Adipose tissue (tissue), 3 donors: Measurements from ENCODE around the gene C1QTNF9B. TPM values are rescaled to one million over a fixed set of nuclear protein-coding genes. Genes with fewer than 3 reads are reported as not detected.

Experiments
- H3K27ac ChIP-seq: one replicate; pipeline ENCODE4 v1.5.1; 2013; ENCODE audit warnings: low read depth, low read length
- WGBS, 3 donors: extraction: QIAGEN DNeasy Blood & Tissue Kit; methylation state at CpG; one replicate each; pipeline ENCODE4 v1.1.7; 2013; 5-methylcytosine and 5-hydroxymethylcytosine counted together
- polyA plus RNA-seq, 3 donors: library from polyadenylated mRNA; stranded (reverse); fragments of 200-250 nt; gene quantifications; one replicate each; pipeline ENCODE4 v1.2.3, GENCODE V29; 2013
- donor health status: healthy with polysubstance abuse.
- donor health status: Bipolar disorder and iron deficiency.
- donor health status: healthy.

Gene C1QTNF9B
- polyA plus RNA-seq, 3 donors, result 0.39 to 1.3 (median 0.94) TPM

DNA sequence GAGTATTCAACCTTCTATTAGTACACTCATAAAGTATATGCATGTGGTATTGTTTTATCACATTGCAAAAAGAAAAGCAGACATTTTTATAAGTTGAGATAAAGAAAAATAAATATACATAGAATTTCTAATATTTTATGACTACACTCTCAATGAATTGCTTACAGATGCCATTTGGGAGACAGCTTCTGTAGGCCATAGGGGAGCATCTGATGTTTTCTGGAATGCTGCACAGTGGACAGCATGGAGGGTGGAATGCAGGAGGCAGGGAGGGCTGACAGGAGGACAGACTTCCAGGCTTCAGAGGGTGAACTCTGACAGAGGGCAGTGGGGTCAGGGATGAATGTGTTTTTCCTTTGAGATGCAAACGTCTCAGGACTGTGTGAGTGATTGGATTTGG, 53.9 kb downstream of the C1QTNF9B start:
- 38 to 62% (median 58%) methylated on average over 1 of the region's 1 CpG for WGBS, 3 donors
- no peak overlapping the region for H3K27ac ChIP-seq

DNA sequence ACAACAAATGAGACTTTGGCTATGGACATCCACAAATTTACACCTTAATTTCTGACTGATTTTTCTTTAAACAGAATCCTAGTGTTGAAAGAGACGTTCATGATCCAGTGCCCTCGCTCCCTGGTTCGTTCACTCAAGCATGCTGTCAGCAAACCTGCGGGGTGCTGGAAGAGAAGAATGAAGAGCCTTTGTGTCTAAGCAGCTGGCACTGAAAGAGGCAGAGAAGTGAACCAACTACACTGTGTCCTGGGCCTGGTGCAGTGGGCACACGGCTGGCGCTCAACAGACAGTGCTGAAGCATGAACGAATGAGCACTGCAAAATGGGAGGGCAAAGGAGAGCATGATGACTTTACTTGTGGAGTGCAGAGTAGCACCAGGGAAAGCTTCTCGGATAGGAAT, 54.9 kb downstream of the C1QTNF9B start:
- H3K27ac ChIP-seq, result no peak overlapping the region
- 90 to 98% (median 96%) methylated on average over 8 of the region's 8 CpGs for WGBS, 3 donors

Other genes starting within 250 kb of the C1QTNF9B start
- 10 to 100 TPM in 2 of 3 donors, 1 to 10 TPM in 1; 8.1 to 13.9 (median 11.3) TPM for gene MIPEP, start 8.1 kb downstream of the C1QTNF9B start, polyA plus RNA-seq